B cell (primary cell): Measurements from ENCODE around the gene SDK1. TPM values are rescaled to one million over a fixed set of nuclear protein-coding genes. Genes with fewer than 3 reads are reported as not detected.

Experiments used
- ATAC-seq: fragments of 200-7000 bp; cut with Tn5 transposase; one replicate; pipeline ENCODE4 v1.10.0; 2021; ENCODE audit warnings: low read depth, mild to moderate bottlenecking, moderate number of reproducible peaks, moderate library complexity
- CTCF ChIA-PET: fragments of 350-600 bp; sonication (Branson Sonifier 250); formaldehyde crosslinking; loops from one replicate; lab custom pipeline; 2021; ENCODE audit warnings: antibody characterized with exemption, inconsistent platforms; lab: Charles Lee
- POLR2A ChIA-PET: fragments of 350-600 bp; sonication (Branson Sonifier 250); formaldehyde crosslinking; loops from one replicate; lab custom pipeline; 2021; ENCODE audit warnings: antibody characterized with exemption; lab: Charles Lee
- DNase-seq: peaks from one replicate; pipeline ENCODE4 v3.0.0; 2013
- H2AFZ ChIP-seq: 2 replicates; pipeline ENCODE4 v1.6.1; 2012; ENCODE audit warnings: mild to moderate bottlenecking, low read depth, low read length; ENCODE audit not compliant: insufficient read depth, poor library complexity, severe bottlenecking
- H3K27ac ChIP-seq, 2 donors: 1 replicate in 1 of 2; 2 replicates in 1 of 2; pipeline ENCODE4 v1.5.1; 2012 to 2013; ENCODE audit warnings: low read length in 2 of 2, mild to moderate bottlenecking in 2 of 2, moderate library complexity in 1 of 2
- H3K27me3 ChIP-seq, 4 experiments: fragments of 200-600 bp in 1 of 4; sonication (generic) in 1 of 4; replicated peaks in 1 of 4; 1 replicate in 2 of 4; 2 replicates in 2 of 4; pipeline versions ENCODE4 v1.6.1 to v1.7.0; 2013 to 2016; ENCODE audit warnings: low read length in 3 of 4, mild to moderate bottlenecking in 2 of 4, mixed read lengths in 1 of 4, moderate library complexity in 1 of 4; ENCODE audit not compliant: insufficient read depth in 4 of 4, control insufficient read depth in 3 of 4; ENCODE audit errors: control extremely low read depth in 1 of 4
- H3K36me3 ChIP-seq, 2 experiments: replicated peaks in 1 of 2; 1 replicate in 1 of 2; 2 replicates in 1 of 2; pipeline versions ENCODE4 v1.6.1 to v1.7.1; 2013; ENCODE audit warnings: low read length in 1 of 2; ENCODE audit not compliant: insufficient read depth in 2 of 2, control insufficient read depth in 1 of 2; ENCODE audit errors: control extremely low read depth in 1 of 2, extremely low read depth in 1 of 2
- H3K4me1 ChIP-seq, 2 donors: fragments of 200-600 bp in 1 of 2; sonication (generic) in 1 of 2; 1 replicate in 1 of 2; 2 replicates in 1 of 2; pipeline versions ENCODE4 v1.5.1 to v1.6.1; 2013 to 2017; ENCODE audit warnings: low read length in 2 of 2; ENCODE audit not compliant: control insufficient read depth in 2 of 2, insufficient read depth in 2 of 2
- H3K4me2 ChIP-seq: replicated peaks from 2 replicates; pipeline ENCODE3; 2012; ENCODE audit warnings: mild to moderate bottlenecking, low read depth, low read length; ENCODE audit not compliant: poor library complexity, severe bottlenecking
- H3K4me3 ChIP-seq, 5 experiments: fragments of 200-600 bp in 1 of 5; sonication (generic) in 1 of 5; 1 replicate in 3 of 5; 2 replicates in 2 of 5; pipeline versions ENCODE4 v1.5.1 to v1.7.0; 2011 to 2016; ENCODE audit warnings: low read length in 4 of 5, mild to moderate bottlenecking in 4 of 5, low read depth in 2 of 5, control low read depth in 1 of 5, moderate library complexity in 1 of 5; ENCODE audit not compliant: insufficient read depth in 1 of 5; ENCODE audit errors: control extremely low read depth in 1 of 5, extremely low read depth in 1 of 5
- H3K79me2 ChIP-seq: fragments of 200-600 bp; sonication (generic); one replicate; pipeline ENCODE4 v1.6.0; 2016; ENCODE audit warnings: low read length; ENCODE audit not compliant: control insufficient read depth, insufficient read depth
- H3K9ac ChIP-seq: fragments of 200-600 bp; sonication (generic); 2 replicates; pipeline ENCODE4 v1.6.1; 2017; ENCODE audit warnings: mild to moderate bottlenecking, low read length, moderate library complexity
- H3K9me3 ChIP-seq, 3 donors: one replicate each; pipeline versions ENCODE4 v1.6.1 to v1.7.1; 2013; ENCODE audit warnings: low read length in 2 of 3; ENCODE audit not compliant: control insufficient read depth in 2 of 3, insufficient read depth in 1 of 3; ENCODE audit errors: control extremely low read depth in 1 of 3
- H4K20me1 ChIP-seq: 2 replicates; pipeline ENCODE4 v1.6.0; 2012; ENCODE audit warnings: mild to moderate bottlenecking, low read length; ENCODE audit not compliant: insufficient read depth, control insufficient read depth, poor library complexity, severe bottlenecking
- H3K27ac Mint-ChIP-seq: one replicate; pipeline ENCODE4 v1.8.0; 2021; ENCODE audit warnings: mixed read lengths
- H3K27me3 Mint-ChIP-seq: one replicate; pipeline ENCODE4 v1.8.0; 2021; ENCODE audit warnings: mixed read lengths
- H3K4me1 Mint-ChIP-seq: one replicate; pipeline ENCODE4 v1.8.0; 2021; ENCODE audit warnings: mixed read lengths
- H3K4me3 Mint-ChIP-seq: one replicate; pipeline ENCODE4 v1.8.0; 2021; ENCODE audit warnings: mixed read lengths
- H3K9me3 Mint-ChIP-seq: one replicate; pipeline ENCODE4 v1.8.0; 2022; ENCODE audit warnings: mixed read lengths; ENCODE audit not compliant: insufficient read depth
- CTCF ChIP-seq: fragments of 200-600 bp; IDR thresholded peaks from one replicate; pipeline ENCODE4 v1.8.0; 2022; ENCODE audit warnings: antibody characterized with exemption, mild to moderate bottlenecking
- EZH2 ChIP-seq: IDR thresholded peaks from 2 replicates; pipeline ENCODE4 v1.6.1; 2012; ENCODE audit warnings: borderline replicate concordance, low read depth, mild to moderate bottlenecking, moderate library complexity, low read length; ENCODE audit not compliant: insufficient read depth, poor library complexity, severe bottlenecking
- WGBS: methylation state at CpG from one replicate; pipeline ENCODE4 v1.1.5; 2013; ENCODE audit warnings: missing lambda C conversion rate; ENCODE audit not compliant: insufficient coverage; 5-methylcytosine and 5-hydroxymethylcytosine counted together
- intact Hi-C: fragments of 100-400 bp; cut with micrococcal nuclease; formaldehyde crosslinking; loops from one replicate; pipeline ENCODE4 v1.10.0; 2022
- polyA plus RNA-seq: library from polyadenylated mRNA; depleted of rRNA; stranded (reverse); fragments of >200 nt; gene quantifications from 2 replicates; pipeline ENCODE4 v1.2.3, GENCODE V29; 2012
- total RNA-seq, 2 donors: library from RNA; stranded (reverse); fragments of 120-200 nt in 1 of 2; gene quantifications; 1 replicate in 1 of 2; 2 replicates in 1 of 2; pipeline versions ENCODE4 v1.2.3 to v1.2.4, GENCODE V29; 2013 to 2022

The SDK1 gene
- total and polyA plus RNA-seq, 2 donors (not counting 1 experiment from before 2014, with no cell fraction given) = 0.73 to 2.0 TPM

GRCh38 chr7:3892157-3892556, 591.1 kb downstream of the SDK1 start:
- WGBS = 88% methylated on average over 7 of the region's 7 CpGs

GRCh38 chr7:3892686-3893085, 591.6 kb downstream of the SDK1 start:
- TF ChIP-seq EZH2 (no peak), CTCF (no peak)
- Histone ChIP-seq H3K27ac (no peak overlapping the region), H3K9ac (no peak overlapping the region), H3K4me2 (no peak overlapping the region), H3K4me3 (no peak overlapping the region), H3K9me3 (no peaks in the 10 kb centered on the region), H3K27me3 (peaks cover 0 to 3% (median 1%) of the 10 kb centered on the region in 4 experiments), H3K79me2 (no peaks in the 10 kb centered on the region), H4K20me1 (no peaks in the 10 kb centered on the region), H3K4me1 (no peaks in the 10 kb centered on the region), H2AFZ (no peak overlapping the region), H3K36me3 (no peaks in the 10 kb centered on the region)
- no peaks in the 10 kb centered on the region for H3K4me1 Mint-ChIP-seq
- H3K27me3 Mint-ChIP-seq = peaks cover 31% of the 10 kb centered on the region
- 36% methylated on average over 9 of the region's 11 CpGs for WGBS
- intact Hi-C loops = no loop called here
- DNase-seq (no peak), ATAC-seq (no peak)
- ChIA-PET POLR2A (no interaction called here), CTCF (no interaction called here)
- H3K4me3 Mint-ChIP-seq = no peak overlapping the region
- no peak overlapping the region for H3K27ac Mint-ChIP-seq
- H3K9me3 Mint-ChIP-seq = no peaks in the 10 kb centered on the region

More at GRCh38 chr7:3892157-3892556, 591.1 kb downstream of the SDK1 start:
- Histone ChIP-seq H3K27me3 (peaks cover 0 to 3% (median 1%) of the 10 kb centered on the region in 4 experiments), H3K27ac (no peak overlapping the region), H3K4me1 (no peaks in the 10 kb centered on the region), H3K79me2 (no peaks in the 10 kb centered on the region), H2AFZ (no peak overlapping the region), H3K9me3 (no peaks in the 10 kb centered on the region), H4K20me1 (no peaks in the 10 kb centered on the region), H3K4me3 (no peak overlapping the region), H3K36me3 (no peaks in the 10 kb centered on the region), H3K4me2 (no peak overlapping the region), H3K9ac (no peak overlapping the region)
- Mint-ChIP-seq H3K9me3 (no peaks in the 10 kb centered on the region), H3K4me1 (no peaks in the 10 kb centered on the region), H3K27me3 (peaks cover 27% of the 10 kb centered on the region), H3K27ac (no peak overlapping the region), H3K4me3 (no peak overlapping the region)
- POLR2A ChIA-PET = no interaction called here
- CTCF ChIA-PET = no interaction called here
- ATAC-seq (no peak), DNase-seq (no peak)
- intact Hi-C loops = no loop called here
- TF ChIP-seq CTCF = no peak
- no peak for TF ChIP-seq EZH2
